Natural killer cell treated with Interleukin-12 subunit alpha and Interleukin-12 subunit beta and Interleukin-15 and Interleukin-18, amount 100 ng/mL, for 72 hours (primary cell): ENCODE results near the gene MKKS. TPM values are rescaled to one million over a fixed set of nuclear protein-coding genes. Genes with fewer than 3 reads are reported as not detected.

Experiments
- ATAC-seq, 2 donors: fragments of 150-1000 bp; cut with Tn5 transposase in 1 of 2; sonication (Bioruptor Pico), chemical (Tn5 transposase) in 1 of 2; 2 replicates each; pipeline ENCODE4 v1.10.0; 2021
- DNase-seq: peaks from one replicate; pipeline ENCODE4 v3.0.0; 2022; ENCODE audit warnings: low spot score
- H3K27ac Mint-ChIP-seq, 2 donors: 1 replicate in 1 of 2; 2 replicates in 1 of 2; pipeline ENCODE4 v1.8.0; 2022; ENCODE audit warnings: mixed read lengths in 2 of 2, mild to moderate bottlenecking in 1 of 2, moderate library complexity in 1 of 2
- H3K27me3 Mint-ChIP-seq, 2 donors: 1 replicate in 1 of 2; 2 replicates in 1 of 2; pipeline ENCODE4 v1.8.0; 2022; ENCODE audit warnings: mixed read lengths in 2 of 2
- H3K36me3 Mint-ChIP-seq: one replicate; pipeline ENCODE4 v1.8.0; 2022; ENCODE audit warnings: mixed read lengths
- H3K4me1 Mint-ChIP-seq, 2 donors: 1 replicate in 1 of 2; 2 replicates in 1 of 2; pipeline ENCODE4 v1.8.0; 2022; ENCODE audit warnings: low read depth in 2 of 2, mixed read lengths in 2 of 2, mild to moderate bottlenecking in 1 of 2
- H3K4me3 Mint-ChIP-seq: one replicate; pipeline ENCODE4 v1.8.0; 2022; ENCODE audit warnings: mixed read lengths
- H3K9me3 Mint-ChIP-seq: 2 replicates; pipeline ENCODE4 v1.8.0; 2022; ENCODE audit warnings: mixed read lengths
- total RNA-seq, 2 donors: library from RNA; stranded (reverse); gene quantifications; one replicate each; pipeline ENCODE4 v1.2.3, GENCODE V29; 2022

The MKKS gene
- total RNA-seq, 2 donors from 2014 or later: 5.6 to 5.7 TPM

GRCh38 chr20:10467681-10468339, 33.8 kb upstream of the MKKS start:
- H3K27me3 Mint-ChIP-seq: no peaks in the 10 kb centered on the region
- ATAC-seq: no peak

GRCh38 chr20:10466855-10467254, 32.8 kb upstream of the MKKS start:
- no peak for ATAC-seq
- no peak overlapping the region for H3K27ac Mint-ChIP-seq
- peaks cover 3% of the 10 kb centered on the region for H3K9me3 Mint-ChIP-seq
- peaks cover 4% of the 10 kb centered on the region for H3K36me3 Mint-ChIP-seq
- peaks cover 17 to 18% of the 10 kb centered on the region in 2 donors for H3K4me1 Mint-ChIP-seq
- H3K4me3 Mint-ChIP-seq: no peak overlapping the region
- no peaks in the 10 kb centered on the region for H3K27me3 Mint-ChIP-seq
- DNase-seq: no peak

More at GRCh38 chr20:10467681-10468339, 33.8 kb upstream of the MKKS start:
- no peak overlapping the region for H3K27ac Mint-ChIP-seq
- peaks cover 4% of the 10 kb centered on the region for H3K36me3 Mint-ChIP-seq
- peaks cover 3% of the 10 kb centered on the region for H3K9me3 Mint-ChIP-seq
- DNase-seq: no peak
- no peak overlapping the region for H3K4me3 Mint-ChIP-seq
- H3K4me1 Mint-ChIP-seq: peaks cover 9 to 12% of the 10 kb centered on the region in 2 donors

GRCh38 chr20:10466325-10466724, 32.3 kb upstream of the MKKS start:
- Mint-ChIP-seq H3K36me3 (peaks cover 4% of the 10 kb centered on the region), H3K9me3 (peaks cover 3% of the 10 kb centered on the region), H3K4me1 (peaks cover 17 to 18% of the 10 kb centered on the region in 2 donors), H3K27ac (no peak overlapping the region), H3K4me3 (no peak overlapping the region), H3K27me3 (no peaks in the 10 kb centered on the region)
- ATAC-seq: no peak
- no peak for DNase-seq

GRCh38 chr20:10465135-10465534, 31.1 kb upstream of the MKKS start:
- Mint-ChIP-seq H3K4me3 (no peak overlapping the region), H3K36me3 (peaks cover 10% of the 10 kb centered on the region), H3K4me1 (peaks cover 19 to 20% of the 10 kb centered on the region in 2 donors), H3K27me3 (no peaks in the 10 kb centered on the region), H3K27ac (no peak overlapping the region), H3K9me3 (peaks cover 3% of the 10 kb centered on the region)
- ATAC-seq (no peak), DNase-seq (no peak)

GRCh38 chr20:10463622-10464021, 29.6 kb upstream of the MKKS start:
- no peaks in the 10 kb centered on the region for H3K27me3 Mint-ChIP-seq
- ATAC-seq: no peak
- peaks cover 21% of the 10 kb centered on the region for H3K36me3 Mint-ChIP-seq
- peaks cover 3% of the 10 kb centered on the region for H3K9me3 Mint-ChIP-seq
- no peak for DNase-seq
- H3K4me1 Mint-ChIP-seq: peaks cover 12 to 13% of the 10 kb centered on the region in 2 donors
- H3K27ac Mint-ChIP-seq: peak overlapping the region; percentile 16 to 43
- H3K4me3 Mint-ChIP-seq: no peak overlapping the region

- Mint-ChIP-seq H3K4me3 (peak overlapping the region; percentile 8), H3K27ac (peak overlapping the region in 1 of 2 donors; percentile 43), H3K27me3 (no peaks in the 10 kb centered on the region), H3K9me3 (peaks cover 3% of the 10 kb centered on the region), H3K4me1 (peaks cover 12 to 13% of the 10 kb centered on the region in 2 donors), H3K36me3 (peaks cover 25% of the 10 kb centered on the region)
- DNase-seq (no peak), ATAC-seq (no peak)
These were observed 28.5 kb upstream of the MKKS start for GRCh38 chr20:10462516-10462915.

GRCh38 chr20:10461495-10461894, 27.5 kb upstream of the MKKS start:
- Mint-ChIP-seq H3K36me3 (peaks cover 33% of the 10 kb centered on the region), H3K27ac (peak overlapping the region in 1 of 2 donors; percentile 43), H3K27me3 (no peaks in the 10 kb centered on the region), H3K9me3 (peaks cover 8% of the 10 kb centered on the region), H3K4me3 (no peak overlapping the region), H3K4me1 (peaks cover 12 to 13% of the 10 kb centered on the region in 2 donors)
- DNase-seq (no peak), ATAC-seq (no peak)

- no peak for DNase-seq
- Mint-ChIP-seq H3K4me1 (peaks cover 13 to 17% of the 10 kb centered on the region in 2 donors), H3K4me3 (no peak overlapping the region), H3K36me3 (peaks cover 18% of the 10 kb centered on the region), H3K27ac (peak overlapping the region; percentile 8 to 43), H3K9me3 (peaks cover 6% of the 10 kb centered on the region), H3K27me3 (no peaks in the 10 kb centered on the region)
- no peak for ATAC-seq
These were observed 20.2 kb upstream of the MKKS start for GRCh38 chr20:10454151-10454750.

- H3K4me1 Mint-ChIP-seq: peaks cover 13 to 18% of the 10 kb centered on the region in 2 donors
- H3K27me3 Mint-ChIP-seq: no peaks in the 10 kb centered on the region
- ATAC-seq: peak in 1 of 2 donors; percentile 71
- peak overlapping the region; percentile 25 for H3K4me3 Mint-ChIP-seq
- peaks cover 9% of the 10 kb centered on the region for H3K36me3 Mint-ChIP-seq
- peaks cover 6% of the 10 kb centered on the region for H3K9me3 Mint-ChIP-seq
- DNase-seq: no peak
- peak overlapping the region; percentile 8 to 43 for H3K27ac Mint-ChIP-seq
These were observed 19.2 kb upstream of the MKKS start for GRCh38 chr20:10453241-10453640.

GRCh38 chr20:10449270-10449669, 15.2 kb upstream of the MKKS start:
- Mint-ChIP-seq H3K9me3 (no peaks in the 10 kb centered on the region), H3K36me3 (no peaks in the 10 kb centered on the region), H3K4me3 (no peak overlapping the region), H3K27me3 (no peaks in the 10 kb centered on the region), H3K27ac (no peak overlapping the region), H3K4me1 (peaks cover 27 to 37% of the 10 kb centered on the region in 2 donors)
- DNase-seq (no peak), ATAC-seq (no peak)

- no peaks in the 10 kb centered on the region for H3K36me3 Mint-ChIP-seq
- DNase-seq (no peak), ATAC-seq (no peak)
- H3K27me3 Mint-ChIP-seq: no peaks in the 10 kb centered on the region
- H3K9me3 Mint-ChIP-seq: no peaks in the 10 kb centered on the region
- H3K4me3 Mint-ChIP-seq: peak overlapping the region; percentile 79
- peaks cover 25 to 30% of the 10 kb centered on the region in 2 donors for H3K4me1 Mint-ChIP-seq
- peak overlapping the region; percentile 70 to 81 for H3K27ac Mint-ChIP-seq
These were observed 14.5 kb upstream of the MKKS start for GRCh38 chr20:10448270-10449156.

- peak; percentile 66 for DNase-seq
- no peaks in the 10 kb centered on the region for H3K36me3 Mint-ChIP-seq
- H3K9me3 Mint-ChIP-seq: no peaks in the 10 kb centered on the region
- no peaks in the 10 kb centered on the region for H3K27me3 Mint-ChIP-seq
- ATAC-seq: peak; percentile 92 to 98
- peak overlapping the region; percentile 70 to 81 for H3K27ac Mint-ChIP-seq
- peak overlapping the region; percentile 79 for H3K4me3 Mint-ChIP-seq
- H3K4me1 Mint-ChIP-seq: peaks cover 17 to 21% of the 10 kb centered on the region in 2 donors
These were observed 13.0 kb upstream of the MKKS start for GRCh38 chr20:10447028-10447427.

GRCh38 chr20:10445758-10446157, 11.7 kb upstream of the MKKS start:
- no peak overlapping the region for H3K4me3 Mint-ChIP-seq
- no peak for DNase-seq
- H3K36me3 Mint-ChIP-seq: no peaks in the 10 kb centered on the region
- H3K27ac Mint-ChIP-seq: no peak overlapping the region
- no peaks in the 10 kb centered on the region for H3K27me3 Mint-ChIP-seq
- ATAC-seq: no peak
- peaks cover 17 to 21% of the 10 kb centered on the region in 2 donors for H3K4me1 Mint-ChIP-seq
- no peaks in the 10 kb centered on the region for H3K9me3 Mint-ChIP-seq

GRCh38 chr20:10443936-10444335, 9.9 kb upstream of the MKKS start:
- Mint-ChIP-seq H3K27ac (no peak overlapping the region), H3K27me3 (no peaks in the 10 kb centered on the region), H3K4me1 (peaks cover 17 to 21% of the 10 kb centered on the region in 2 donors), H3K36me3 (no peaks in the 10 kb centered on the region), H3K4me3 (no peak overlapping the region), H3K9me3 (no peaks in the 10 kb centered on the region)
- DNase-seq: no peak
- no peak for ATAC-seq
